ENCODE results near the gene LARGE2. TPM values are rescaled to one million over a fixed set of nuclear protein-coding genes. Genes with fewer than 3 reads are reported as not detected.

The LARGE2 gene
- total RNA-seq, 4 donors from 2014 or later: 0.17 TPM; not detected in 3

GRCh38 chr11:45927332-45927683 lies 4.9 kb downstream of the LARGE2 start:
- WGBS: 75% methylated on average over 12 of the region's 15 CpGs
- H3K9me3 ChIP-seq: no peaks in the 10 kb centered on the region
- H3K4me1 ChIP-seq: peaks cover 11 to 19% (median 11%) of the 10 kb centered on the region in 4 donors
- peaks cover 0 to 47% (median 12%) of the 10 kb centered on the region in 4 donors for H3K27me3 ChIP-seq
- TF ChIP-seq POLR2A (IDR thresholded peaks at IDR 0.05; ENCODE audit: low read depth): no peak
- TF ChIP-seq CTCF (IDR thresholded peaks at IDR 0.05): no peak
- no peak for TF ChIP-seq EP300 (IDR thresholded peaks at IDR 0.05)
- TF ChIP-seq POLR2AphosphoS5 (IDR thresholded peaks at IDR 0.05): no peak
- no peak overlapping the region for H3K27ac ChIP-seq (replicated peaks in 1 of 4)
- H3K4me3 ChIP-seq: no peak overlapping the region
- DNase-seq (ENCODE audit: extremely low spot score): no peak
- H3K36me3 ChIP-seq: peaks cover 0 to 27% (median 10%) of the 10 kb centered on the region in 4 donors
- intact Hi-C loops (cut with DNase I): no loop called here

- WGBS: 93% methylated on average over 20 of the region's 27 CpGs
- Histone ChIP-seq H3K27me3 (peaks cover 0 to 41% (median 7%) of the 10 kb centered on the region in 4 donors), H3K36me3 (peaks cover under 1 to 32% (median 13%) of the 10 kb centered on the region in 4 donors), H3K27ac (replicated peaks in 1 of 4) (no peak overlapping the region), H3K4me3 (no peak overlapping the region), H3K4me1 (peaks cover 6 to 13% (median 6%) of the 10 kb centered on the region in 4 donors), H3K9me3 (no peaks in the 10 kb centered on the region)
- TF ChIP-seq CTCF (IDR thresholded peaks at IDR 0.05) (no peak), EP300 (IDR thresholded peaks at IDR 0.05) (no peak)
- intact Hi-C loops (cut with DNase I): no loop called here
- DNase-seq (ENCODE audit: extremely low spot score): no peak
Measured at GRCh38 chr11:45927684-45928413, 5.4 kb downstream of the LARGE2 start.

GRCh38 chr11:45928535-45929215 lies 6.2 kb downstream of the LARGE2 start:
- Histone ChIP-seq H3K27ac (replicated peaks in 1 of 4) (no peak overlapping the region), H3K9me3 (no peaks in the 10 kb centered on the region), H3K27me3 (peaks cover 0 to 34% (median 0%) of the 10 kb centered on the region in 4 donors), H3K4me1 (peaks cover 0 to 6% (median 2%) of the 10 kb centered on the region in 4 donors), H3K36me3 (peaks cover 9 to 40% (median 21%) of the 10 kb centered on the region in 4 donors), H3K4me3 (no peak overlapping the region)
- intact Hi-C loops (cut with DNase I): no loop called here
- DNase-seq (ENCODE audit: extremely low spot score): no peak
- 75% methylated on average over 13 of the region's 13 CpGs for WGBS
- TF ChIP-seq CTCF (IDR thresholded peaks at IDR 0.05) (no peak), POLR2A (IDR thresholded peaks at IDR 0.05; ENCODE audit: low read depth) (no peak), EP300 (IDR thresholded peaks at IDR 0.05) (no peak), POLR2AphosphoS5 (IDR thresholded peaks at IDR 0.05) (no peak)

GRCh38 chr11:45929486-45930030 lies 7.1 kb downstream of the LARGE2 start:
- H3K4me1 ChIP-seq: peaks cover 0 to 6% (median 2%) of the 10 kb centered on the region in 4 donors
- TF ChIP-seq EP300 (IDR thresholded peaks at IDR 0.05): no peak
- no peak for TF ChIP-seq POLR2A (IDR thresholded peaks at IDR 0.05; ENCODE audit: low read depth)
- H3K4me3 ChIP-seq: no peak overlapping the region
- H3K36me3 ChIP-seq: peaks cover 18 to 49% (median 30%) of the 10 kb centered on the region in 4 donors
- WGBS: 72% methylated on average over 8 of the region's 10 CpGs
- H3K27ac ChIP-seq (replicated peaks in 1 of 4): no peak overlapping the region
- no peaks in the 10 kb centered on the region for H3K9me3 ChIP-seq
- intact Hi-C loops (cut with DNase I): no loop called here
- peaks cover 0 to 26% (median 0%) of the 10 kb centered on the region in 4 donors for H3K27me3 ChIP-seq
- DNase-seq (ENCODE audit: extremely low spot score): no peak
